Fibroblast of skin of scalp (primary cell): ENCODE data around the gene EN1. TPM values are rescaled to one million over a fixed set of nuclear protein-coding genes. Genes with fewer than 3 reads are reported as not detected.

Experiments used
- DNase-seq: peaks from one replicate; pipeline ENCODE4 v3.0.0-alpha.2; 2013
- polyA plus RNA-seq, 2 experiments: library from polyadenylated mRNA; unstranded; fragments of 120-200 nt; gene quantifications; one replicate each; pipeline ENCODE4 v1.2.1, GENCODE V29; 2013; ENCODE audit not compliant: insufficient read length in 2 of 2

Gene EN1
- 32.0 TPM for polyA plus RNA-seq (2013, experiment 1 of 2; ENCODE audit: insufficient read length)
- 33.2 TPM for polyA plus RNA-seq (2013, experiment 2 of 2; ENCODE audit: insufficient read length)

DNA sequence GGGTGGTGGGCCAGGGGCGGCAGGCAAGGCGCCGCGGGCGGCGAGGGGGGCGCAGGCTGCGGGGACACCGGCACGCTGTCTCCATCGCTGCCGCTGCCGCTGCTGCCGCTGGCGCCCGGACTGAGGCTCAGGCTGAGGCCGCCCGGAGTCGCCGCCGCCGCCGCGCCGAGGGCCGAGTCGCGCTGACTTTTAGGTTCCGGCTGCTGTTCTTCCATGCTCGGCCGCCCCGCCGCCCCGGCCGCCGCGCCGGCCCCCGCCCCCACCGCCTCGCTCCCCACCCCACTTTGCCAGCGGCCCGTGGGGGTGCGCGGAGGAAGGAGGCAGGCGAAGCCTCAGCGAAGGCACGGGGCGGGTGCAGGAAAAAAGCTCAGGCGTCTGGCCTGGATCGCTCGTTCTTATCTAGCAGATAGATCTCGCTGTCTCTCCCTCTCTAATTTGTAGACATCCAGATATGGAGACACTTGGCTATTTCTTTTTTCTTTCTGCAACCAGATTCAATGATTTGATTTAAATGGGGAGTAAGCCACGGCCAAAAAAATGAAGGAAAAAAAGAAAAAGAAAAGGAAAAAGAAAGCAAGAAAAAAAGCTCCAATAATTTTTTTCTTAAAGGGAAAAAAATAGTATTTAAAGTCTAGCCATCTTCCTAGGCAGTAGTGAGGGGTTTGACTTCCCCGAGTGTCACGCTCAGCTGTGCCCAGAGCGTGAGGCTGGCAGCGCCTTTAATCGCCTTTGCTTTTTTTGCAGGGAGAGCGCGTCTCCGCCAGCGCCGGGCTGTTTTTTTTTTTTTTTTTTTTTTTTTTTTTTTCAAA is at the start of gene EN1:
TSS of gene EN1 (minus strand) at position 696 of the 809 bp plus-strand sequence. CDS start at position 215, 481 bp downstream.
- peak; percentile 66 for DNase-seq

- no peak for DNase-seq
Observed at GRCh38 chr2:118893100-118893499, 45.7 kb upstream of the EN1 start.

DNA sequence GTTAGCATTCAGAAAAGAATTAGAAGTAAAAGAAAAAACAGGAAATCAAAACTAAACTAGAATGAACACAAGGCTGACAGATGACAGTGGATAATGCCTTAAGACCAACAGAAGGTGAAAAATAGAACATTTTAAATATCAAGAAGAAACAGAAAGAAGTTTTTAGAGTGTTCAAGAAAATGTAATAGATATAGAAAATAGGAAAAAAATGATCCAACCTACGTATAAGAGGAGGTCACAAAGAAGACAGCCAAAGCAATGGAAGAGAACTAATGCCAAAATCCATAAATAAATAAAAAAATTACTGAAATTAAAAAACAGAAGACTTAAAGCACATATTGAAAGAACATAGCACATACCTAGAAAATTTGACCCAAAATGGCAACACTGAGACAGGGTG is 42.5 kb upstream of the EN1 start:
- DNase-seq, result no peak

DNA sequence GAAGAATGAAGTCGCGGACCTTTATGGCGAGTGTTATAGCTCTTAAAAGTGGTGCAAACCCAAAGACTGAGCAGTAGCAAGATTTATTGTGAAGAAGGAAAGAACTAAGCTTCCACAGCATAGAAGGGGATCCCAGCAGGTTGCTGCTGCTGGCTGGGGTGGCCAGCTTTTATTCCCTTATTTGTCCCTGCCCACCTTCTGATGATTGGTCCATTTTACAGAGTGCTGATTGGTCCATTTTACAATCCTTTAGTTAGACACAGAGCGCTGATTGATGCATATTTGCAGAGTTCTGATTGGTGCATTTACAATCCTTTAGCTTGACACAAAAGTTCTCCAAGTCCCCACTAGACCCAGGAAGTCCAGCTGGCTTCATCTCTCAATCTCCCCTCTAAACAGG is 36.3 kb upstream of the EN1 start:
- DNase-seq, result no peak

GRCh38 chr2:118882693-118883336 is 35.4 kb upstream of the EN1 start:
- DNase-seq, result peak; percentile 56

DNA sequence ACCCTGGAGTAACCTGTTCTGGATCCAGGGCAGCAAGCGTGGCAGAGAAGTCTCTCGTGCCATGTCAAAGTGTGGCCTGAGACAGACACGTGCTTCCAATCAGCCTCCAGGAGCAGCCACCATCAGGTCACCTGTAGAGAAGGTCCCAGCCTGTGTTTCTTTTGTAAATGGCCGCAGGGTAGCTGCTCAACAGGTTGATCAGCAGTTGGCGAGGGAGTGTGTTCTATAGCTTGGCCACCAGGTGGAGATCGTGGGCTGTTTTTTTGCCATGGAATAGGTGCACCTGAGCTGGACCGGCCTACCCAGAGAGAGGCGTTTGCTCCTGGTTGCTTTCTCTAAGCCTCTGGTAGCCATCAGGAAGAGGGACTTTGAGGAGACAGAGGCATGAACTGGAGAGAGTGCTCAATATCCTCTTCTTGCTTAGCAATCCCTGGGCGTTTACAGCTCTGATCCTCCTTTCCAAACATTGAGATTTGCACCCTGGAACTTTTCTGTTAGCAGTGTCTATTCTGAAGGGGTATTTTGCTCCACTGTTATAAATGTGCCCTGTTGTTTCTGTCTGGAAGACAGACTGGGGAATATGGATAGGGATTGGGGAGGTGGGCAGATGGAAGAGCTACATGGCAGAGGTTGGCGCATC is 34.2 kb upstream of the EN1 start:
- peak; percentile 36 for DNase-seq

DNA sequence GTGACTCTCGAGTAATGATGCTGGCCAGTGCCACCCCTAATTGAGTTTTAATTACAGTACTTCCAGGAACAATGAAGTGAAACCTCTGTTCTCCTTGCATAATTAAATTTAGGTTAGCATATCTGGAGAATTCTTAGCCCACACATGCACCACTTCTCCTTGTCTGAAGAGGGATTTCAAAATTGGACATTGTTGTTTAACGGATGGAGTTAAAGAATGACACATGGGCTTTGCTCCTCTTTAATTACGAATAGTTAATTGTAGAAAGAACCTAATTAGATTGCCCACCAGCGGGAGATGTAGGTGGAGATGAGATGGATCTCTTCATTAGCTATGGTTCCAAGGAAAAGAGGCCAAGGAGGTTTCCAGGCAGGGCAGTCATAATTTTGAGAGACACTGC is 33.1 kb upstream of the EN1 start:
- no peak for DNase-seq

GRCh38 chr2:118878531-118879149 is 31.2 kb upstream of the EN1 start:
- DNase-seq, result no peak

- DNase-seq, result no peak
Observed at GRCh38 chr2:118875318-118875717, 27.9 kb upstream of the EN1 start.

DNA sequence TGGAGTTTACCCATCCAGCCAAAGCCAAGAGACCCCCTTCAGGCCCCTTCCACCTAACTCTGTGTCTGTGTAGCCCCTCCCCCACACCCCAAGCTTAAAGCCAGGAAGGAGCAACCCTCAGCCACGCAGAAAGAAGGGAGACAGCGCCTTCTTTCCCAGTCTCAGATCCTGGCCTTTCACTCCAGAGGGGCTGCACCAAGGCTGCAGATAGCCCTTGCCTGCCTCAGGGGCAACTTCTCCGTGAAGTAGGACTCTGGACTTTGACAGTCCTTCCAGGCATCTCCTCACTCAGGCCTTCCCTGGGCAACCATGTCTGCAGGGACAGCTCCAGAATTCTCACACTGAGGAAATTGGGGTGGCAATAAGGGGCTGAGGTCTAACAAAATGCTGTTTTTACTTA is 26.9 kb upstream of the EN1 start:
- no peak for DNase-seq

DNA sequence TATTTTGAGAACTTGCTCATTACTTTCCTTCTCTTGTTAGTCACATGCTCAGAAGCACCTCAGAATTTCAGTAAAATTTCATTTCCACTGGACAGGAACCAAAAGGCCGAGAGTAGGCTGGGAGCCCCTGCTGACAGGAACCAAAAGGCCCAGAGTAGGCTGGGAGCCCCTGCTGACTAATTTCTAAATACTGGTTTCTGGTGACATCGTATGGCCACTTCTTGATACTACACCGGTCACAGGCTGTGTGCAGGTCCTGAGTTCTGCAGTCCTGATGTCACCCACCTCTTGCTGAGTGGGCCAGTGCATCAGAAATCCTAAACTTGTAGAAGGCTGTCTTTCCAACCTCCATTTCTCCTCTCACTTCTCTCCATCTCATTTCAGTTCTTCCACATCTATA is 17.7 kb upstream of the EN1 start:
- peak; percentile 76 for DNase-seq

- no peak for DNase-seq
Observed at GRCh38 chr2:118864207-118864606, 16.8 kb upstream of the EN1 start.

GRCh38 chr2:118861731-118862130 is 14.3 kb upstream of the EN1 start:
- DNase-seq, result peak; percentile 81

DNA sequence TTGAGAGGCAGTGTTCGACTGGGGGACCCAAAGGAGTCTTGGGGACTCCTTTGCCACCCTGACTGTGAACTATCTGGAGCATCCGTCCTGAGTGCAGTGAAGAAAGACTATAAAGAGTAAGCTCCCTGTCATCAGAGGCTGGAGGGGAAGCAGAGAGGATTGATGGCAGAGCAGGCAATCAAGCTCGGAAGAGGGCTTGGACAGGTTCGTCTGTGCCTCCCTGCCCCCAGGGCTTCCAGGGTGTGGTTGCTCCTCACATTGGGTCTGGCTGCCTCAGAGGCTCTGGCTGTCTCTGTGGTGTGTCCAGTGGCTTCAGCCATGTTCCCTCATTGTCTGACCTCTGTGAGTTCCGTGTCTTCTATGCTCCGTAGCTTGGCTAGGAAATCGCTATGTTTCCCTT is 13.8 kb upstream of the EN1 start:
- DNase-seq, result no peak

- DNase-seq, result no peak
Observed at GRCh38 chr2:118860506-118860905, 13.1 kb upstream of the EN1 start.

DNA sequence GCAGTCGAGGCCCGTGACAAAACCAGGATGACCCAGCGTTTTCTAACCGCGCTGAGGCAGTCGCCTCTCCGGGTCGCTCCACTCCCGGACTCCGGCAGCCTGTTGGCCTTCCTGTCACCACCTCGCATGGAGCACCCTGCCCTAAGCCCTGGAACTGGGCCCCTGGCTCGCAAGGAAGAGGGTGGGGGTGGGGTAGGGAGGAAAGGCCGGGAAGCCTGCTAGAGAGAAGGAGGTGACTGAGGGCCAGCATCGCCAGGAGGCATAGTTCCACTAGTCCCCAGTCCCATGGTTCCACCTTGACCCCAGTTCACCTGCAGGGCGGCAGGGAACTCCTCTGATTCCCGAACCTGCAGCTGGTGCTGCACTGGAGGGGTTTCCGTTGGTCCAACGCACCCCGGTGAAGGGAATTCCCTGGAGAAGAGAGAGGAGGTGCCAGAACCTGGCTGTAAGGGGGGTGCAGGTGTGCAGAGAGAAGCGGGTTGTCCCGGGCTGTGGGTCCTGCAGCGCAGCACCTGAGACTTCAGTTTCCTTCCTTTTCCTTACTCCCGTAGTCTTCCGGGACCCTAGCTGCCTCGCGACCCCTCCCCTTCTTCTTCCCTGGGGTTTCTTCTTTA is 11.8 kb upstream of the EN1 start:
- no peak for DNase-seq

DNA sequence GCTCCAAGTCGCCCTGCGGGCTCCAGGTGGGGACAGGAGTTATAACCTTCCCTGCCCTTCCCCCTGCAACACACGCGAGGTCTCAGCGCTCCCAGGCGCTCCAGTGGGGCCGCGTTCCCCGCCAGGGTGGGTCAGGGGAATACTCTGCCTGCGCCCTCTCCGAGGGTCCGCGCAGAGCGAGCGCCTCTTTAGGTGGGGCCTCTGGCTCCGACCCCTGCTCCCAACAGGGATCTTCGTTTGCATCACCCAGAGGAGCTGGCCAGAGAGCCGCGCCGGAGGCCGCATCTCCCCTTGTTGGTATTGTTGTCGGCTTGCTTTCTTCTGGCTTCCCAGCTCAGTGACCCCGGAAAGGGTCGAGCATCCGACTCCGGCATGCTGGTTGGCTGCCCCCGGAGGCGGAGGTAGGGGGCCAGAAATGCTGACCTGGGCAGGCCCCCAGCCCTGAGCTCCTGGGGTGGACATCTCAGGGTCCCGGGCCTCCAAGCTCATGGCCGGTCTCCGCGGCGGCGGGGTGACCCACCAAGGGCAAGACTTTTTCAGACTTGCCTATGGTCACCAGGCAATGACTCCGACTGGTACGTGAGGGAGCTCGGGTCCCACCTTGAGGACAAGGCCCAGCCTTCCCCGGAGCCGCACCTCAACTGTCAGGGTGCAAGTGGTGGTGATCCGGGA is 11.2 kb upstream of the EN1 start:
- no peak for DNase-seq

- DNase-seq, result no peak
Observed at GRCh38 chr2:118857677-118858484, 10.4 kb upstream of the EN1 start.

DNA sequence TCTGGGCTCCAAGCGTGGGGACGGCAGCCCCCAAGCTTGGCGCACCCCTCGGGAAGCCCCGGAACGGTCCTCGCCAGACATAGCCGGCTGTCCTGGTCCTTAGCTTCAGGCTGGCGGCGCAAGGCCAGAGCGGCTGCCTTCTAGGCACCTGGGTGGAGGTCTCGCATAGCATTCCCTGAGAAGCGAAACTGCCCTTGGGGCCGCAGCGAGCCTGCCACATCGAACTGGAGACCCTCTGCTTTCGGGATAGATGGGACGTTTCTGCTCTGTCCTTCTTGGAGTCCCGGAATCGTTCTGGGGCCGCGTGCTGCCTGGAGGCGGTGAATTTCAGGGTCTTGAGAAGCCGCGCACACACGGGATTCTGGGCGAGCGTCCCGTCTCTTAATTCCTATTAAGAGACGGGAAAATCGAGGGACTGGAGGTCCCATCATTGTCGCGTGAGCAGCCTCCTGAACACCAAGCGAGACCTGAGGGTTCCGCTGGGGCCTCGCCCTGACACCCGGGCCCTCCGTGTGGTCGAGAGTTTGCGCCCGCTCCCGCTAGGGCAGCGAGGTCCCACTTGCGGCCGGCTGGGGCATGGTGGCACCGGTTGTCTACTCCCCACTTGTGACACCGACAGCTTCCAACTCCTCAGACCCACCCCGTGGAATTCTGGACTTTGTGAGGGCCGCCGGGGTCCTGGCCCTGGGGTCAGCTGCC is 9.7 kb upstream of the EN1 start:
- no peak for DNase-seq

GRCh38 chr2:118856330-118856977 is 9.0 kb upstream of the EN1 start:
- DNase-seq, result no peak
